ENCODE data around the gene COL8A1. TPM values are rescaled to one million over a fixed set of nuclear protein-coding genes. Genes with fewer than 3 reads are reported as not detected.

The COL8A1 gene
- total RNA-seq, 1 experiment from 2014 or later: 0.07 TPM

GRCh38 chr3:99720985-99721632 is 82.7 kb downstream of the COL8A1 start:
- TF ChIP-seq ATF3 (IDR thresholded peaks at IDR 0.05) (no peak), EZH2phosphoT487 (IDR thresholded peaks at IDR 0.05; ENCODE audit: borderline replicate concordance) (0 out of 2 replicates have a peak, but pooled peaks have one; percentile 25)
- CTCF ChIA-PET: no interaction called here
- H3K9ac ChIP-seq (ENCODE audit: low read length): no peak overlapping the region
- no peak for ATAC-seq
- H3K27me3 ChIP-seq (ENCODE audit: insufficient read depth, low read length): peaks cover 76% of the 10 kb centered on the region
- intact Hi-C loops (cut with micrococcal nuclease): no loop called here
- no peaks in the 10 kb centered on the region for H3K4me1 ChIP-seq (ENCODE audit: control insufficient read depth in 1 of 2, insufficient read depth in 2 of 2, low read length in 2 of 2)
- H3K79me2 ChIP-seq (ENCODE audit: insufficient read depth, low read length): no peaks in the 10 kb centered on the region
- no peaks in the 10 kb centered on the region for H3K9me2 ChIP-seq (ENCODE audit: insufficient read depth)
- no TSS peak for BruUV-seq (replicated peaks)
- H3K4me2 ChIP-seq (ENCODE audit: low read length): no peak overlapping the region
- DNase-seq (ENCODE audit: low read depth, low spot score): no peak
- H4K20me1 ChIP-seq (ENCODE audit: insufficient read depth): no peaks in the 10 kb centered on the region
- no peak overlapping the region for H3K27ac ChIP-seq (ENCODE audit: low read depth, low read length)
- no peaks in the 10 kb centered on the region for H3K36me3 ChIP-seq (ENCODE audit: control insufficient read depth in 1 of 2, insufficient read depth in 2 of 2, low read length in 2 of 2)
- H2AFZ ChIP-seq (ENCODE audit: low read depth, low read length, poor library complexity, severe bottlenecking): no peak overlapping the region
- no peaks in the 10 kb centered on the region for H3K9me3 ChIP-seq (ENCODE audit: control insufficient read depth in 1 of 2, insufficient read depth in 1 of 2, low read depth in 1 of 2, low read length in 2 of 2)
- POLR2A ChIA-PET: no interaction called here
- RAD21 ChIA-PET (ENCODE audit: low non-redundant PET in 1 of 2, low total read pairs in 2 of 2, uncharacterized antibody in 2 of 2, unreplicated experiment in 2 of 2): no interaction called here
- H3K4me3 ChIP-seq (replicated peaks in 1 of 2; ENCODE audit: low read depth in 1 of 2, low read length in 2 of 2): no peak overlapping the region

- Histone ChIP-seq H3K4me2 (ENCODE audit: low read length) (no peak overlapping the region), H3K36me3 (ENCODE audit: control insufficient read depth in 1 of 2, insufficient read depth in 2 of 2, low read length in 2 of 2) (no peaks in the 10 kb centered on the region), H3K27ac (ENCODE audit: low read depth, low read length) (no peak overlapping the region), H3K9me2 (ENCODE audit: insufficient read depth) (no peaks in the 10 kb centered on the region), H3K79me2 (ENCODE audit: insufficient read depth, low read length) (no peaks in the 10 kb centered on the region), H3K4me1 (ENCODE audit: control insufficient read depth in 1 of 2, insufficient read depth in 2 of 2, low read length in 2 of 2) (no peaks in the 10 kb centered on the region), H4K20me1 (ENCODE audit: insufficient read depth) (no peaks in the 10 kb centered on the region), H3K9me3 (ENCODE audit: control insufficient read depth in 1 of 2, insufficient read depth in 1 of 2, low read depth in 1 of 2, low read length in 2 of 2) (no peaks in the 10 kb centered on the region), H3K9ac (ENCODE audit: low read length) (no peak overlapping the region), H3K4me3 (replicated peaks in 1 of 2; ENCODE audit: low read depth in 1 of 2, low read length in 2 of 2) (no peak overlapping the region), H3K27me3 (ENCODE audit: insufficient read depth, low read length) (peaks cover 72% of the 10 kb centered on the region), H2AFZ (ENCODE audit: low read depth, low read length, poor library complexity, severe bottlenecking) (no peak overlapping the region)
- ChIA-PET RAD21 (ENCODE audit: low non-redundant PET in 1 of 2, low total read pairs in 2 of 2, uncharacterized antibody in 2 of 2, unreplicated experiment in 2 of 2) (no interaction called here), POLR2A (no interaction called here), CTCF (no interaction called here)
- BruUV-seq (replicated peaks): no TSS peak
- intact Hi-C loops (cut with micrococcal nuclease): no loop called here
- ATAC-seq (no peak), DNase-seq (ENCODE audit: low read depth, low spot score) (no peak)
- TF ChIP-seq EZH2phosphoT487 (IDR thresholded peaks at IDR 0.05; ENCODE audit: borderline replicate concordance) (no peak), ATF3 (IDR thresholded peaks at IDR 0.05) (no peak), CTCF (IDR thresholded peaks at IDR 0.05 in 2 of 3, conservative IDR thresholded peaks at IDR 0.05 in 1 of 3; ENCODE audit: borderline replicate concordance in 1 of 3, insufficient read depth in 1 of 3, low read depth in 2 of 3, low read length in 2 of 3) (no peak), RAD21 (IDR thresholded peaks at IDR 0.05; ENCODE audit: low read depth) (no peak)
Observed at GRCh38 chr3:99721633-99722007, 83.2 kb downstream of the COL8A1 start.

Data from HCT116 (cell line).